Activated naive CD8-positive, alpha-beta T cell treated with anti-CD3 and anti-CD28 coated beads for 36 hours (primary cell): ENCODE measurements around the gene KIRREL3. TPM values are rescaled to one million over a fixed set of nuclear protein-coding genes. Genes with fewer than 3 reads are reported as not detected.

Experiments used
- DNase-seq: peaks from one replicate; pipeline ENCODE4 v3.0.0; 2021
- H3K27ac Mint-ChIP-seq: one replicate; pipeline ENCODE4 v1.8.0; 2022; ENCODE audit warnings: mild to moderate bottlenecking, moderate library complexity, mixed read lengths
- H3K27me3 Mint-ChIP-seq: one replicate; pipeline ENCODE4 v1.8.0; 2022; ENCODE audit warnings: mild to moderate bottlenecking, mixed read lengths
- H3K36me3 Mint-ChIP-seq: one replicate; pipeline ENCODE4 v1.8.0; 2021; ENCODE audit warnings: mild to moderate bottlenecking, mixed read lengths
- H3K4me1 Mint-ChIP-seq: one replicate; pipeline ENCODE4 v1.8.0; 2021; ENCODE audit warnings: mixed read lengths
- H3K4me3 Mint-ChIP-seq: one replicate; pipeline ENCODE4 v1.8.0; 2022; ENCODE audit warnings: mild to moderate bottlenecking, moderate library complexity, mixed read lengths
- H3K9me3 Mint-ChIP-seq: one replicate; pipeline ENCODE4 v1.8.0; 2022; ENCODE audit warnings: mixed read lengths
- total RNA-seq, 2 experiments: library from RNA; stranded (reverse); gene quantifications; one replicate each; pipeline ENCODE4 v1.2.3, GENCODE V29; 2021

The KIRREL3 gene
- total RNA-seq, 2 experiments from 2014 or later = not detected

- peaks cover 31% of the 10 kb centered on the region for H3K27me3 Mint-ChIP-seq
- no peaks in the 10 kb centered on the region for H3K9me3 Mint-ChIP-seq
- no peaks in the 10 kb centered on the region for H3K36me3 Mint-ChIP-seq
- DNase-seq = no peak
- H3K4me1 Mint-ChIP-seq = no peaks in the 10 kb centered on the region
- H3K27ac Mint-ChIP-seq = no peak overlapping the region
- H3K4me3 Mint-ChIP-seq = no peak overlapping the region
Observed at GRCh38 chr11:126598344-126599216, 402.0 kb downstream of the KIRREL3 start.

GRCh38 chr11:126597041-126597440 is 403.5 kb downstream of the KIRREL3 start:
- peaks cover 24% of the 10 kb centered on the region for H3K27me3 Mint-ChIP-seq
- H3K9me3 Mint-ChIP-seq = no peaks in the 10 kb centered on the region
- no peak overlapping the region for H3K4me3 Mint-ChIP-seq
- no peak for DNase-seq
- H3K36me3 Mint-ChIP-seq = no peaks in the 10 kb centered on the region
- H3K27ac Mint-ChIP-seq = no peak overlapping the region
- no peaks in the 10 kb centered on the region for H3K4me1 Mint-ChIP-seq

- Mint-ChIP-seq H3K27ac (no peak overlapping the region), H3K27me3 (peaks cover 20% of the 10 kb centered on the region), H3K4me1 (no peaks in the 10 kb centered on the region), H3K4me3 (no peak overlapping the region), H3K36me3 (no peaks in the 10 kb centered on the region), H3K9me3 (no peaks in the 10 kb centered on the region)
- no peak for DNase-seq
Observed at GRCh38 chr11:126596474-126596873, 404.1 kb downstream of the KIRREL3 start.

GRCh38 chr11:126595560-126595959 is 405.0 kb downstream of the KIRREL3 start:
- H3K4me3 Mint-ChIP-seq = no peak overlapping the region
- no peaks in the 10 kb centered on the region for H3K4me1 Mint-ChIP-seq
- no peak for DNase-seq
- H3K27ac Mint-ChIP-seq = no peak overlapping the region
- no peaks in the 10 kb centered on the region for H3K36me3 Mint-ChIP-seq
- H3K27me3 Mint-ChIP-seq = peaks cover 11% of the 10 kb centered on the region
- no peaks in the 10 kb centered on the region for H3K9me3 Mint-ChIP-seq

- no peaks in the 10 kb centered on the region for H3K36me3 Mint-ChIP-seq
- no peaks in the 10 kb centered on the region for H3K4me1 Mint-ChIP-seq
- no peak overlapping the region for H3K27ac Mint-ChIP-seq
- no peaks in the 10 kb centered on the region for H3K9me3 Mint-ChIP-seq
- no peak overlapping the region for H3K4me3 Mint-ChIP-seq
- DNase-seq = no peak
- H3K27me3 Mint-ChIP-seq = peaks cover 8% of the 10 kb centered on the region
Observed at GRCh38 chr11:126594921-126595367, 405.6 kb downstream of the KIRREL3 start.

- DNase-seq = no peak
- Mint-ChIP-seq H3K36me3 (no peaks in the 10 kb centered on the region), H3K4me3 (no peak overlapping the region), H3K9me3 (no peaks in the 10 kb centered on the region), H3K27ac (no peak overlapping the region), H3K4me1 (no peaks in the 10 kb centered on the region), H3K27me3 (peaks cover under 1% of the 10 kb centered on the region)
Observed at GRCh38 chr11:126592496-126593410, 407.8 kb downstream of the KIRREL3 start.

- H3K27ac Mint-ChIP-seq = no peak overlapping the region
- H3K4me1 Mint-ChIP-seq = no peaks in the 10 kb centered on the region
- DNase-seq = no peak
- no peak overlapping the region for H3K4me3 Mint-ChIP-seq
- H3K36me3 Mint-ChIP-seq = no peaks in the 10 kb centered on the region
- H3K9me3 Mint-ChIP-seq = no peaks in the 10 kb centered on the region
- H3K27me3 Mint-ChIP-seq = no peaks in the 10 kb centered on the region
Observed at GRCh38 chr11:126591966-126592489, 408.5 kb downstream of the KIRREL3 start.

GRCh38 chr11:126589492-126589803 is 411.1 kb downstream of the KIRREL3 start:
- Mint-ChIP-seq H3K4me3 (no peak overlapping the region), H3K4me1 (no peaks in the 10 kb centered on the region), H3K27me3 (no peaks in the 10 kb centered on the region), H3K27ac (no peak overlapping the region), H3K9me3 (no peaks in the 10 kb centered on the region), H3K36me3 (no peaks in the 10 kb centered on the region)
- DNase-seq = no peak

- Mint-ChIP-seq H3K27ac (no peak overlapping the region), H3K36me3 (no peaks in the 10 kb centered on the region), H3K9me3 (no peaks in the 10 kb centered on the region), H3K4me3 (no peak overlapping the region), H3K4me1 (no peaks in the 10 kb centered on the region), H3K27me3 (no peaks in the 10 kb centered on the region)
- no peak for DNase-seq
Observed at GRCh38 chr11:126588630-126589491, 411.7 kb downstream of the KIRREL3 start.

GRCh38 chr11:126587541-126587940 is 413.0 kb downstream of the KIRREL3 start:
- no peaks in the 10 kb centered on the region for H3K36me3 Mint-ChIP-seq

GRCh38 chr11:126585774-126586491 is 414.6 kb downstream of the KIRREL3 start:
- Mint-ChIP-seq H3K27me3 (no peaks in the 10 kb centered on the region), H3K4me1 (no peaks in the 10 kb centered on the region), H3K4me3 (no peak overlapping the region), H3K36me3 (no peaks in the 10 kb centered on the region), H3K9me3 (no peaks in the 10 kb centered on the region), H3K27ac (no peak overlapping the region)
- DNase-seq = no peak

More at GRCh38 chr11:126587541-126587940, 413.0 kb downstream of the KIRREL3 start:
- H3K4me3 Mint-ChIP-seq = no peak overlapping the region
- no peak for DNase-seq
- no peak overlapping the region for H3K27ac Mint-ChIP-seq
- no peaks in the 10 kb centered on the region for H3K4me1 Mint-ChIP-seq
- no peaks in the 10 kb centered on the region for H3K27me3 Mint-ChIP-seq
- no peaks in the 10 kb centered on the region for H3K9me3 Mint-ChIP-seq

- H3K9me3 Mint-ChIP-seq = no peaks in the 10 kb centered on the region
- no peak overlapping the region for H3K27ac Mint-ChIP-seq
- no peaks in the 10 kb centered on the region for H3K4me1 Mint-ChIP-seq
- no peak overlapping the region for H3K4me3 Mint-ChIP-seq
- no peaks in the 10 kb centered on the region for H3K36me3 Mint-ChIP-seq
- no peaks in the 10 kb centered on the region for H3K27me3 Mint-ChIP-seq
- DNase-seq = no peak
Observed at GRCh38 chr11:126585388-126585773, 415.2 kb downstream of the KIRREL3 start.

- Mint-ChIP-seq H3K27me3 (no peaks in the 10 kb centered on the region), H3K4me3 (no peak overlapping the region), H3K9me3 (no peaks in the 10 kb centered on the region), H3K27ac (no peak overlapping the region), H3K4me1 (no peaks in the 10 kb centered on the region), H3K36me3 (no peaks in the 10 kb centered on the region)
- no peak for DNase-seq
Observed at GRCh38 chr11:126583594-126584427, 416.8 kb downstream of the KIRREL3 start.
